Femur (tissue), 1 donor: ENCODE results near the gene ARAP3.
"Not testable (repeated sequence)": the region's sequence is repeated elsewhere in the genome, so short reads cannot be mapped to it uniquely, and the experiment has no call there.

Source experiments
- DNase-seq: peaks from one replicate; pipeline ENCODE4 v3.0.0-alpha.2; 2017

Gene ARAP3, protein sequence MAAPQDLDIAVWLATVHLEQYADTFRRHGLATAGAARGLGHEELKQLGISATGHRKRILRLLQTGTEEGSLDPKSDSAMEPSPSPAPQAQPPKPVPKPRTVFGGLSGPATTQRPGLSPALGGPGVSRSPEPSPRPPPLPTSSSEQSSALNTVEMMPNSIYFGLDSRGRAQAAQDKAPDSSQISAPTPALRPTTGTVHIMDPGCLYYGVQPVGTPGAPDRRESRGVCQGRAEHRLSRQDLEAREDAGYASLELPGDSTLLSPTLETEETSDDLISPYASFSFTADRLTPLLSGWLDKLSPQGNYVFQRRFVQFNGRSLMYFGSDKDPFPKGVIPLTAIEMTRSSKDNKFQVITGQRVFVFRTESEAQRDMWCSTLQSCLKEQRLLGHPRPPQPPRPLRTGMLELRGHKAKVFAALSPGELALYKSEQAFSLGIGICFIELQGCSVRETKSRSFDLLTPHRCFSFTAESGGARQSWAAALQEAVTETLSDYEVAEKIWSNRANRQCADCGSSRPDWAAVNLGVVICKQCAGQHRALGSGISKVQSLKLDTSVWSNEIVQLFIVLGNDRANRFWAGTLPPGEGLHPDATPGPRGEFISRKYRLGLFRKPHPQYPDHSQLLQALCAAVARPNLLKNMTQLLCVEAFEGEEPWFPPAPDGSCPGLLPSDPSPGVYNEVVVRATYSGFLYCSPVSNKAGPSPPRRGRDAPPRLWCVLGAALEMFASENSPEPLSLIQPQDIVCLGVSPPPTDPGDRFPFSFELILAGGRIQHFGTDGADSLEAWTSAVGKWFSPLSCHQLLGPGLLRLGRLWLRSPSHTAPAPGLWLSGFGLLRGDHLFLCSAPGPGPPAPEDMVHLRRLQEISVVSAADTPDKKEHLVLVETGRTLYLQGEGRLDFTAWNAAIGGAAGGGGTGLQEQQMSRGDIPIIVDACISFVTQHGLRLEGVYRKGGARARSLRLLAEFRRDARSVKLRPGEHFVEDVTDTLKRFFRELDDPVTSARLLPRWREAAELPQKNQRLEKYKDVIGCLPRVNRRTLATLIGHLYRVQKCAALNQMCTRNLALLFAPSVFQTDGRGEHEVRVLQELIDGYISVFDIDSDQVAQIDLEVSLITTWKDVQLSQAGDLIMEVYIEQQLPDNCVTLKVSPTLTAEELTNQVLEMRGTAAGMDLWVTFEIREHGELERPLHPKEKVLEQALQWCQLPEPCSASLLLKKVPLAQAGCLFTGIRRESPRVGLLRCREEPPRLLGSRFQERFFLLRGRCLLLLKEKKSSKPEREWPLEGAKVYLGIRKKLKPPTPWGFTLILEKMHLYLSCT (N-terminal part only)

DNA sequence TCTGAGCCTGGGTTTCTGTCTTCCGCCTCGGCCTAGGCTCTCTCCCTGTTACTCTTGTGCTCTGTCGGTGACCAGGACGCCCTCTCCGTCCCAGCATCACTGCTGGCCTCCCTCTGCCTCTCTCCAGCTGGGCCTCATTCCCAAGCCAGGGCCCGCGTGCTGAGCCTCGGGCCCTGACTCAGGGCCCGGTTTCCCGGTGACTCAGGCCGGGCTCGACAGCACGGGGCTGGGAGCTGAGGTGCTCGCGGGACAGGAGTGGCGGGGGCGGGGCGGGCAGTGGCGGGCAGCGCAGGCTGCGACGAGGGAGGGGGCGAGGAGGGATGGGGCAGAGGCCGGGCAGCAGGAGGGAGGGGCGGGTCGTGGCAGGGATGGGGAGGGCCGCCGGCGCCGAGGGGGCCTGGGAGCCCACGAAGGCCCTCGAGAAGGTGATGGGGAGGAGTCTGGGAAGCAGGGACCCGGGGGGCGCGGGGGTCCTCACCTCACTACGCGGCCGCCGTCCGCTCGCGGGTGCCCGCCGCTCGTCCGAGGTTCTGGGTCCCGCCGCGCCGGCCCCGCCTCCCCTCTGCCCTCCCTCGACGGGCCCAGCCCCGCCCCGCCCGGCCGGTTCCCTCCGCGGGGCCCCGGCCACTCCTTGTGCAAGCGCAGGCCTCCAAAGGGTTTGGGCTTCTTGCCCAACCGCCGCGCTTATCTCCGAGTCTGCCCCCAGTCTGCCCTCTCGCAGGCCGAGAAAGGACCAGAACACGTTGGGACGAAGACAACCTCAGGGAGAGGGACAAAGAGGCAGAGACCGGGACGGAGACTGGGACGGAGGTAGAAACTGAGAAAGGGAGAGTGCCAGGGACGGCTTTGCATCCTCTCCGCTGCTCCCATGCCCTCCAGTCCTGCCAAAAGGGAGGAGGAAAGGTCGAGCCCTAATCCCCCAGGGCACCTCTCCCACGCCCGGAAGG lies at the start of gene ARAP3:
TSS of gene ARAP3 (minus strand) at position 536 of the 947 bp plus-strand sequence. CDS start 1,744 bp downstream, outside the sequence.
- DNase-seq, result peak; percentile 83

DNA sequence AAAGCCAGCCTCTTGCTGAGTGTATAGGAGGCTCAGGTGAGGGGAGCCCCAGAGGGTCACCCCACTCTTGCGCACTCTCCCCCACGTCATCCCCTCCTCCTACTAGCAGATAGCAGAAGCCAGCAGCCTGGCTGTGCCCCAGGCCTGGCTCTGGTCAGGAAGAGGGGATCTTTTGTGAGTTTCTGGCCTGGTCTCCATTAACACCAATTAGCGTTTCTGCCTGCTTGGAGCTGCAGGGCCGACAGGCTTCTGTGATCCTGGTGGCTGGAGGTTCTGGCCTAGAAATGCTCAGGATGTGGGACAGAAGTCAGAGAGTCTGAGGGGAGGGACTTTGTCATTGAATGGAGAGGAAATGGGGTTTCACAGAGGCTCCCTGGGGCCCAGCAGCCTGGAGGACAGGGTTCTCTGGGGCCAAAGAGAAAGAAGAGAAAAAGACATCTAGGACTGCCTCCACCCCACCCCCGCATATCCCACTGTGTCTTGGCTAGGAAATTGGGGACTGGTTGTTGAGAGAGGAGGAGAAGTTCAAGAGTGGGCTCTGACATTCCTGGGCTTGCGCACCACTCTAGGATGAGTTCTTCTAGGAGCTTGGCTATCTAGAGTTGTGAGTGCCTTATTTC lies 47.5 kb upstream of the ARAP3 start:
- no peak for DNase-seq

DNA sequence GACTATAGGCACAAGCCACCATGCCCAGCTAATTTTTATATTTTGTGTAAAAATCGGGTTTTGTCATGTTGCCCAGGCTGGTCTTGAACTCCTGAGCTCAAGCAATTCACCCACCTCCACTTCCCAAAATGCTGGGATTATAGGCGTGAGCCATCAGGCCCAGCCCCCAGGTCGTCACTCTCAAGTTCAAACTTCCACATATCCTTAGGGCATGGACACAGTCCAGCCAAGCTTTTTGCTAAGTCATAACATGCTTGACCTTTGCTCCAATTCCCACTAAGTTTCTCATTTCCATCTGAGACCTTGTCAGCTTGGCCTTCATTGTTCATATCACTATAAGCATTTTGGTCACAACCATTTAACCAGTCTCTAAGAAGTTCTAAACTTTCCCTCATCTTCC lies 43.9 kb upstream of the ARAP3 start:
- DNase-seq, result no peak

DNA sequence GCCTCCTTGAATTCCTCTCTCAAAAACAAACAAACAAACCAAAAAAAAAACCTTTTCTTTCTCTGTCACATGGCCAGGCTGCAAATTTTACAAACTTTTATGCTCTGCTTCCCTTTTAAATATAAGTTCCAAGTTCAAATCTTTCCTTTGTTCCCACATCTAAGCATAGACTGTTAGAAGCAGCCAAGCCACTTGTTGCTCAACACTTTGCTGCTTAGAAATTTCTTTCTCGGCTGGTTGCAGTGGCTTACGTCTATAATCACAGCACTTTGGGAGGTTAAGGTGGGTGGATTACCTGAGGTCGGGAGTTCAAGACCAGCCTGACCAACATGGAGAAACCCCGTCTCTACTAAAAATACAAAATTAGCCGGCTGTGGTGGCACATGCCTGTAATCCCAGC lies 43.1 kb upstream of the ARAP3 start:
- not testable (repeated sequence) for DNase-seq

DNA sequence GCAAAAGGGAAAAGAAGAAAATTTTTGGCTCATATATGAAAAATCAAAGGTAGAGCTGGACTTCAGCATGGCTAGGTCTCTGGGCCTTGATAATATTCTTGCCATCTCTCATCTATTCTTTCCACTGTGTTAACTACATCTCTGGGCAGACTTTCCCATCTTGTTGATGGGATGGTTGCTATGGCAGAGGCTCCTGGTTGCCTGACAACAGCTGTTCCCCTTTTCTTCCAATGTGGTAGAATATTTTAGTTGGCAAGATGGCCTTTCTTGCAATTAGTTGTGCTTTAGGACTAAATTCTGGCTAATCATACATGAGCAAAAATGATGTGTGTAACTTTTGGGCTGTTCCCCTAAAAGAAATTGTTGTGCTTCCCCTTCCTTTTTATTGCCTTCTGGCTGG lies 40.2 kb upstream of the ARAP3 start:
- no peak for DNase-seq

DNA sequence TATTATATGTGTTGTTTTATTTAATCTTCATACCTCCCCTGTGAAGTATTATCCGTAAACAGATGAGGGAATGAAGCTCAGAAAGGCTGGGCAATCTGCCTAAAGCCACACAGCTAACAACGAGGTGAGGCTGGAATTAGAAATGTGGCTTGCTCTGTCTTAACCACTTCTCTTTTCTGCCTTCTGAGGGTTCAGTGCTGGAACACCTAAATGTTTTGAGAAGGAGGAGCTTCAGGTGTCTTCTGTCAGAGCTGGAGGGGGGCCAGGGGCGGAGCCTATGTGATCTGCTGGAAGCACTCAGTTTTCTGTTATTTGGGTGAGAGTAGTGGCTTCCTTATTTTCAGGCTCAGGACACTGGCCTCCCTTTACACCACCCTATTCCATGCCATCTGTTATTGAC lies 35.0 kb upstream of the ARAP3 start:
- DNase-seq, result no peak

DNA sequence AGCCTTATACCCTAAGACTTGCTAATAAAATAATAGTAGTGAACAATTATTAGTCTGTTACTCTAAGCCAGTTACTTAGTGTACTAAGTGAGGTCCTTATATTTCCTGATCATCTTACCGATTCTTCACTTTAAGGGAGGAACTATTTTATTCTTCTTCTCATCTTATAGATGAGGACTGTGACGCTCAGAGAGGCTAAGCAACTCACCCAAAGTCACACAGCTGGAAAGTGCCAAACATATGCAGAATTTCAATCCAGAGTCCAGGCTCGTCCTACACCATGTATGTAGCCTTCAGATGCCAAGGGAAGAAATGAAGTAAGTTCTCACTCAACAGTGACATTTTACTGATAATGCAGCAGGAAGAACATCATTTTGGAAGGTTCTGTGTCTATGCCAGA lies 34.4 kb upstream of the ARAP3 start:
- DNase-seq, result no peak

DNA sequence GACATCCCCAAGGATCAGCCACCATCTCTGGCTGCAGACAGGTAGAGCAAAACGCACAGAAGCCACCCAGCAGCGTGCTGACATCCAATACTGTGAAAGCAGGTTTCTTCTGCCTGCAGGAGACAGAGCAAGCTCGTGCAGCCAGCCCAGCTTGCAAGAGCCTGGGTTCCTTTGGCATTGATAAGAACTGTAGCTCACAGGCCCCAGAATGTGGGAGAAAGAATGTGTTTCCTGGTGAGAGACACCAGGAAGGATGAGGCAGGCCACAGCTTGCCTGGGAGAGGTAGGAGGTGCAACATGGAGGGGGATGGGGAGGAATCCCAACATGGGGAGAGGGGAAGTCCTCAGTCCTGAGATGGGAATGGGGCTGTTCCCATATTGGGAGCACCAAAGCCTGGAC lies 34.0 kb upstream of the ARAP3 start:
- no peak for DNase-seq

DNA sequence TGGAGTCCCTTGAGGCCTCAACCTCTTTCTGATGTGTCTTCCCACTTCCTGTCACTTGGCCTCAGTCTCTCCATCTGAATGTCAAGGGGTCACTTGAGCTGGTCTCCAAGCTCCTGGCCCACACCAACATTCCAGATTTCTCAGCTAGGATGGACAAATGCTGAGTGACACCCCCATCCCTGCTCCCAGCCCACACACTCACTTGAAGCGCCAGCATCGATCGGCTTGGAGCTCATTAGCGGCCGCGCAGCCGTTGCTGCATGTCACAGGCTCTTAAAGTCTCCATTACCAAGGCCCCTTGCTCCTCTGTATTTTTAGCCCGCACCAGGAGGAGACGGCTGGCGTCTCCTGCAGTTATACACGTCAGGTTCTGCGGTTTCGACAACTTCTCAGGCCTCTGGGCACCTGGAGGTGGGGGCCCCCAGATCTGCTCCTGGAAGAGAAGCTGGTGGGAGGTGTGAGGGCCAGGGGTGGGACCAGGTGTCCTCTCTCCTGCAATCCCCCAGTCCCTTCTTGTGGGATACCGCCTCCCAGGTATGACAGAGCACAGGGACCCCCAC lies 33.4 kb upstream of the ARAP3 start:
- no peak for DNase-seq

DNA sequence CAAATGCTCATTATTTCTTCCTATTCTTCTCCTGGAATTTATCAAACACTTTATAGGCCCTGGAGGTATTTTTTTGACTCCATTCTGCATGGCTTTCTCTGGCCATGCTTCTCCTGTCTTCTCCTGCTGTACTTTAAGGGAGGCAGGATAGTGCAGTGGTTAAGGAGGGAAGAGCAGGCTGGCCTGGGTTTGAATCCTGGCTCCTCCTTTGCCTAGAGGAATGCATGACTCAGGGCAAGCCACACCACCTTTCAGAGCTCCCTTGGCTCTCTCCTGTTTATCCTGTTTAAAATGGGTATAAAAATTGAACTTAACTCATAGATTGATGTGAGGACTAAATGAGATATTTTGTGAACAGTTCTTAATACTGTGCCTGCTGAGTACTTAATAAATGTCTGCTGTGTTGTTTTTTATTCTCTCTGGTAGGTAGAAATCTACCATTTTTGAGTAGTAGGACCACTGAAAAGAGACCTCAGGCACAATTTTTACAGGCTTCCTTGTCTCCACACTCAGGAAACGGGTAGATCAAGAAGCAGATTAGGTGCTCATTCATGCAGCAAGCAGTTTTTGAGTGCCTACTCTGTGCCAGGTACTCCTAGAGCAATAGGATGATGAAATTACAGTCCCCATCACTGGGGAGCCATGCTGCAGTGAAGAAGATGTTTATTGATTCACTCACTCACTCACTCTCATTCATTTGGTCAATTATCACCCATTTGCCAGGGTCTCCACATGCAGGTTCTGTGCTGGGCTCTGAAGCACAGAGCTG lies 32.7 kb upstream of the ARAP3 start:
- no peak for DNase-seq

DNA sequence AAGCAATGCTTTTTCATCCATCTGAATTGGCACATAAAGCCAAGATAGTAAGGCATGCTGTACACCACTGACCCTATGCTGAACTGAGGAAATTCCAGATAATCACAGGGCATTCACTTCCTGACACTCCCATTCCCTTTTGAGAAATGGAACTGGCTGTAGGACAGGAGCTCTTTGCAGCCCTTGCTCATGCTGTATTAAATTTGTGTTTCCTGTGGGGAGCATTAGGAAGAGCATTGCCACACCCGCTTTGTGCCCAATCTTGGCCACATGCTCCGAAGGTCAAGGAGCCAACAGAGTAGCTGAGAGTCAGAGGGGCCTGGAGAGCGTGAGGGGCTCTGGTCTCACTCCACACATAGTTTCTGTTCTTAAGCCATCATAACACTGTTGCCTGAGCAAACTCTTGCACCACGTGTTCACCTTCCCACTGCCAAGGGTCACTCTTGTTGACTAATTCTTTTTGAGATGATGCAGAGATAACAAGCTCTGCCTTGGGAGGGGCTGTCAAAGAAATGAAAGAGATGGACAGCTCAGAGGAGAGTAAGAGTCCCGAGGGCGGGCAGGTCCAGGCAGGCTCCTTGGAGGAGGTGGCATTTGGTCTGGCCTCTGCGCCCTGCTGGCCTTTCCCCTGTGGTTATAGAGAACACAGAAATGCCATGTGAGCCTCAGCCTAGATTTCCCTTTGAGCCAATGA lies 31.7 kb upstream of the ARAP3 start:
- DNase-seq, result no peak

DNA sequence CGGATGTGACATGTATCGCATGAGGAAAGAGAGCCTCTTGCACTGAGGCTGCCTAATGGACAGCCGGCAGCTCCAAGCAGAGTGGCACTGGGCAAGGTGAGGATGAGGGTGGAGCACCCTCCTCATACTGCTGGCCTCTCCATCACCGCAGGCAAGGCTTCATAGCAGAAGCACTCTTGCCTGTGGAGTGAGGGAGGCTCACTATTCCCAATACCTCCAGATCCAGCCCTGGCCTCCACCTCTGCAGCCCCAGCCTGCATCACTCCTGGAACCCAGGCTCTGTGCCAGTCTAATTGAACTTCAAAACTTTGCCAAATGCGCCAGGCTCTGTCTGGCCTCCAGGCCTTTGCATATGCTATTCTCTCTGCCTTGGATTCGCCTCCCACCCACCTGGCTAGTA lies 29.7 kb upstream of the ARAP3 start:
- no peak for DNase-seq

DNA sequence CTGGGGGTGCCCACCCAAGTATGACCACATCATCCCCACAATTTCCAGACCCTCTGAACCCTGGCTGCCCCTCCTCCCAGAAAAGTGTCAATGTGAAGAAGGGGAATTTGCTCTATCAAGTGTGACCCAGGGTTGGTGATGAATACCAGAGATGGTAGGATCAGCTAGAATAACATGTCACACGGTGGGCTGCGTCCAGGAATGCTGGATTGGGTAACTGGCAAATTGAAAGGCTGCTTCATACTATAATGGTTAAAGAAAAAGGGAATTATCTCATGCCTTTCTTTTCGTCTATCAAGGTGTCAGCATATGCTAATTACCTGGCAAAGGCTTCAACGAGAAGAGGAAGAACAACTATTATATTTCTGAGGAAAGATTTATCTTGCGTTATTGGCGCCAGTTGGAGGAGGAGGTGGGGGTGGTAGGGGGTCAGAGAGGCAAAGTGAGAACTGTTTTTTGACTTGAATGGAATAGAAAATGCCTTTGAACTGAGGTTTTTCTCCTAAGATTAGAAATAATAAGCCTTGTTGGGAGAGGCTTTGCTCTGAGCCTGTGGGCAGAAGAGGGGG lies 27.8 kb upstream of the ARAP3 start:
- no peak for DNase-seq

DNA sequence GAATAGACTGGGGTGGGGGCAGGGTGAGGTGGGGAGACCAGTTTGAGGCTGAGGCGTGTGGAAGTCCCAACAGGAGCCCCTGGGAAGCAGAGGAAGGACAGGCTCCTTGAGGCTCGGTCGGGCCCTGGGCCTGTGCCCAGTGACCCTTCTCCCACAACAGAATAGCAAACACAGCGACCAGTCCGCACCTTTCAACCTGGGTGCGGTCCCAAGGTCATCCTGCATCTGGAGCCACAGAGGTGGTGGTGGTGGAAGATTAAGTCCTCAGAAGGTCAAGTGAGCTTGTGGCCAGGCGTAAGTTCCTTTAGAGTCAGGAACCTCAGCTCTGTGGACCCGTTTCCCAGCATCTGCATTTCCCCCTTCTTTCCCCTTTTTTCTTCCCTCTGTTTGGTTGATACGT lies 26.0 kb upstream of the ARAP3 start:
- DNase-seq, result no peak

DNA sequence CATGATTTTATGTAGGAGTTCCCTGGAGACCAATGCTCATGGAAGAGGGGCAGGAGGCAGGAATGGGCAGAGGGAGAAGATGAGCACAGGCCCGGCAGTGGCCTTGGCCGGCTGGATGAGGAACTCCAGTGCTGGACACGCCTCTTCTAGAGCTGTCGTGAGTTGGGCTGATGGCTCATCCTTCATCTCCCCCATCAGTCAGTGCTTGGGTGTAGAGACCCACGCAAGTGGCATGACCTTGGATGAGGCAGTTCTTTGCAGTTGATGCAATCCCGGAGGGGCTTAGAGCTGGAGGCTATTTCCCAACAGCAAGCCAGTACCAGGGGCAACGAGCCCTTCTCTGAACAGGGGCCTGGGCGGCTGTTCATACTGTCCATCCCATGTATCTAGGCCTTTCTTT lies 25.5 kb upstream of the ARAP3 start:
- no peak for DNase-seq

DNA sequence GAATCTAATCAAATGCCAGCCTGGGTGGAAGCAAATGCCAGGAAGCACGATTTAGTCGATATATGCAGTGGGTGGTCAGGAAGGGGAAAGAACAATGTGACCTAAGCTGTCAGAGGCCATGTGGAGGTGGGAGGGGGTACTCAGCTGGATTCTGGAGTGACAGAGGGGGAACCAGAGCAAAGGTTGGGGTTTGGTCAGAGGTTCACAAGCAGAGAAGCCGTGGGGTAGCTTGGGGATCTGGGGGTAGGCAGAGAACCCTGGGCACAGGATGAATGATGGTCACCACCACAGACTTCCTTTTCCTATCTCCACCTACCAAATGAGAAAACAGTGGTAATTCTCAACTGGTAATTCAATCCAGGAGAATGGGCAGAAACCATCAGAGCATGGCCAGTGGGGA lies 24.1 kb upstream of the ARAP3 start:
- no peak for DNase-seq

DNA sequence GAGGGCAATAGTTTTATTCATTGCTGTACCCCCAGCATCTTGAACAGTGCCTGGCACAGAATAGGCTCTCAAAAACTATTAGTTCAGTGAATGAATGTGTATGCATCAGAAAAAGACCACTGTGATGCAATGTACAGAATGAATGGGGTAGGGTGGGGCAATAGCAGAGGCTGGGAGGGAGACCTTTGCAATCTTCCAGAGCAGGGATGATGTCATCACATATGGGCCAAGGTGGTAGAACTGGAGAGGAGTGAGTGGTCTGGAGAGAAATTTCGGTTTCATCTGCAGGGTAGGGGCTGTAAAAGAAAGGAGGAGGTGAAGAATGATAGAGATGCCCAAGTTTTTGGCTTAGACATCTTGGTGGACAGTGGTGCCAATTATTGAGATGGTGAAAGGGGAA lies 23.4 kb upstream of the ARAP3 start:
- no peak for DNase-seq

DNA sequence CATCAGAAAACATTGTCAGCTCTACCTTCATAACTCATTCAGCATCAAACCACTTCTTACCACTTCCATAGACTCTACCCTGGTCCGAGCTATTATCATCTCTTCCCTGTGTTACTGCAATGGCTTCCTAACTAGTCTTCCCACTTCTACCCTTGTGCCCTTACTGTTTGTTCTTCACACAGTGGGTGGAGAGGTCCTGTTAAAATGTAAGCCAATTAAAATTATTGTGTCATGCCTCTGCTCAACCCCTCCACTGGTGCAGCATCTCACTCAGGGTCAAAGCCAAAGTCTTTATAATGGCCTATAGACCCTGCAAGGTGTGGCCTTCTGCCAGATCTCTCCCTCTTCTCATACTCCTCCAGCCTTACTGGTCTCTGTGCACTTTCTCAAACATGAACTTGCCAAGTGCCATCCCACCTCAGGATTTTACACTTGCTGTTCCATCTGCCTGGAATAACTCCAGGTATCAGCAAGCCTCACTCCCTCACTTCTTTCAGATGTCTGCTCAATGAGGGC lies 22.8 kb upstream of the ARAP3 start:
- no peak for DNase-seq

DNA sequence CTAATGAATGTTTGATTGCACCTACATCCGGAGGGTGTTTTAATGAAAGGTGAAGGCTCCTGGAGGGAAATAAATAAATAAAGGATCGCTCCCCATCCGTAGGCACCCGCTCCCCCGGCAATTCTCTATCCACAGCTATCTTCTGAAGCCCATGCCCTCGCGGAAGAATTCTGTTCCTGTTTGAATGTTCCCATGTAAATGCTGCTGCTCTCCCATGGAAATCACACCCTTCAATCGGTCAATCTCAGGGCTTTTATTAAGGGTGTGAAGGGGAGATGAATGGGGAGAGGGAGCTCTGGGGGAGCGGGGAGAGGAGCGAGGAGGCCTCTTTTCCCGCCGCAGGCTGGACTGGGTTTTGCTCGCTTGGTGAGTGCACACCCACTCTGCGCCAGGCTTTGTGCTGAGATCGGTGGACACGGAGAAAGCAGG lies 21.1 kb upstream of the ARAP3 start:
- no peak for DNase-seq
